GM19239 (cell line): ENCODE measurements around the gene SIL1.
"Not testable (repeated sequence)": the region's sequence is repeated elsewhere in the genome, so short reads cannot be mapped to it uniquely, and the experiment has no call there.

ENCODE experiments used
- DNase-seq: peaks from one replicate; pipeline ENCODE4 v3.0.0; 2011; ENCODE audit warnings: low spot score; ENCODE audit not compliant: insufficient read length
- FAIRE-seq: peaks from 2 replicates; lab custom pipeline; 2011; peaks lifted over from hg19 to GRCh38; lab: Jason Lieb, UNC

SIL1 gene

GRCh38 chr5:139197710-139198669 is at the start of gene SIL1:
Gene SIL1, minus strand, starts transcription at chr5:139198368. Its CDS starts 70,525 bp downstream, at chr5:139127843.
- DNase-seq (peak; percentile 94), FAIRE-seq (peak; percentile 95)

DNA sequence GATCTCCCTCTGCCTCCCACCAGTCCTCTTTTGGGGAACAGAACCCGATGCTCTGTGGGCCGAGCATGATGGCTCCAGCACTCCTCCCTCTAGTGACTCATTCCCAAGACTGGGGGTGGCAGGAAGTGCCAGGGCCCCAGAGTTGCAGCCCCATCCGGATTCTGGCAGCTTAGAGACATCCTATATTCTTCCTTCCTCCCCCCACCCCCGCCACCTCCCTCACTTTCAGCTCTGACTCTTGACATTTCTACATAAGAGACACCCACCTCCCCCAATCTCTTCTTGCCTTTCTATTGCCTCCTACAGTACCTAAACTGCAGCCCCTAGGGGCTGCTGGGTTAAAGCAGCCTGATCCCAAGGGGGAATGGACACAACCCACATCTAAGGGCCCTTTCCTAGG is 48.2 kb upstream of the SIL1 start:
- FAIRE-seq (no peak), DNase-seq (no peak)

DNA sequence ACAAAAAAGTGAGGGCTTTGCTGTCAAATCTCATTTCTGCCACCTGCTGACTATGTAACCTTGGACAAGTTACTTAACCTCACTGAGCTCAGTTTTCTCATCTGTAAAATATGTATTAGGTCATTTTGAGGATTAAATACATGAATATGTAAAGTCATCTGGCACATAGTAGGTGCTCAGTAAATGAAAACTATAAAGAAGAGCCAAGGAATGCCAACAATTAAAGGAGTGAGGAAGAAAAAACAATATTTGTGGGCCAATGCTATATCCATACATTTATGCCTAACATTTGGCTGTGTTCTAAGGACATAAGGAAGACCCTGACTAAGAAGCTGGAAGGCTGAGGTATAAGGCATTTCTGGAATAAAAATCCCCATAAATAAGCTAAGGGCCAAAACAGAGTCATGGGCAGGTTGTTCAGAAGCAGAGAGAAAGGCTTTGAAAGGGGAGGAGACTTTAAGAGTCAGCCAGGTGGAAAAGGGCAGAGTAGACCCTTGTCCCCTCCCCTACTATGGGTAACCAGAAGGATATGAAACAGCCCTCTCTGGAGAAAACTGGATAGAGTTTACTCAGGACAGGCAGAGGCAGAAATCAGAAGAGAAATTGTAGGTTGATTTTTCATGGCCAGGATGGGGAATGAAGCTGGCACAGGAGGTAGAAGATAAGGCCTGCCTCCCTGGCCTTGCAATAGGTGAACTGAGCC is 47.6 kb upstream of the SIL1 start:
- no peak for DNase-seq
- no peak for FAIRE-seq

DNA sequence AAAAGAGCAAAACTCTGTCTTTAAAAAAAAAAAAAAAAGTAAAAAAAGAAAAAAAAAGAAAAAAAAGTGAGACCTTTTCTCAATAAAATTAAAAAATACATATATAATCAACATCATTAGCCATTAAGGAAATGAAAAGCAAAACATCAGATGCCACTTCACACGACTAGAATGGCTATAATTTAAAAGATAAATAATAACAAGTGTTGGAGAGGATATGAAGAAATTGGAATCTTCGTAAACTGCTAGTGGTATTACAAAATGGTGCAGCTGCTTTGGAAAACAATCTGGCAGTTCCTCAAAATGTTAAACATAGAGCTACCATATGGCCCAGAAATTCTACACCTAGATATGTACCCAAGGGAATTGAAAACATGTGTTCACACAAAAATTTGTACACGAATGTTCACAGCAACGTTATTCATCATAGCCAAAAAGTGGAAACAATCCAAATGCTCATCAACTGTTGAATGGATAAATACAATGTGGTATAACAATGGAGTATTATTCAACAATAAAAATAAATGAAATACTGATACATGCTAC is 45.3 kb upstream of the SIL1 start:
- FAIRE-seq (no peak), DNase-seq (no peak)

GRCh38 chr5:139241139-139241538 is 43.0 kb upstream of the SIL1 start:
- FAIRE-seq (no peak), DNase-seq (no peak)

DNA sequence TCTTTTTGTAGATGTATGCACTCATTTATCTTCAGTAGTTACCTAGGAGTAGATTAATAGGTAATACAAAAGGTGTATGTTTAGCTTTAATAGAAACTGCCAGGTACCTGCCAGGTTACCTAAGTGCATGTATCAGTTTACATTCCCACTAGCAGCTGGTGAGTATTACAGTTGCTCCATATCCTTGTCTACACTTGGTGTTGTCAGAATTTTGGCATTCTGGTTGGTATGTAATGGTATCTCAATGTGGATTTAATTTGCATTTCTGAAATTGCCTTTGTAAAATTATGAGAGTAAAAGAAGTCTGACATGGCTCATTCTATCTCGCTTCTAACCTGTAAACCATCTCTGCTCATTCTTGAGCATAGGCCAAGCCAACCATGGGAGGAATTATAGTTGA is 38.3 kb upstream of the SIL1 start:
- no peak for DNase-seq
- no peak for FAIRE-seq

DNA sequence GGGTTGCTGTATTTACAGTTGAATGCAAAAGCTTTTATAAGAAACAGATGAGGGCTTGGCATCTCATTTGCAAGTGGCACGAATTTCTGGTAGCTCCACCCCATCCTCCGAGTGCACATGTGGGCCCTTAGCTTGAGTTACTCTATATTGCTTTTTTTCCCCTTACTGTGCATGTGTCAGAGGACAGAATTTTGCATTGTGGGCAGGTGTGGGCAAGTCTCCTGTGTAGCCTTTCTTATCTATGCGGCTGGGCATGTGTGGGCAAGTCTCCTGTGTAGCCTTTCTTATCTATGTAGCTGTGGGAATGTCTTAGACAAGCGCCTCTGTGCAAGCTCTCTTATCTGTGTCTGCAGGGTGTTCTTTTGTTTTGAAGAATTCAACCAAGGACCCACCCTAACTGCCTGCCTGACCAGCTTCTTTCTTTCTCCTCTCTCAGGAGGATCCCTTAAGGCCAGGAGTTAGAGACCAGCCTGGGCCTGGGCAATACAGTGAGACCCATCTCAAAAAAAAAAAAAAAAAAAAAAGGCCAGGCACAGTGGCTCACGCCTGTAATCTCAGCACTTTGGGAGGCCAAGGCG is 34.1 kb upstream of the SIL1 start:
- FAIRE-seq (no peak), DNase-seq (no peak)

DNA sequence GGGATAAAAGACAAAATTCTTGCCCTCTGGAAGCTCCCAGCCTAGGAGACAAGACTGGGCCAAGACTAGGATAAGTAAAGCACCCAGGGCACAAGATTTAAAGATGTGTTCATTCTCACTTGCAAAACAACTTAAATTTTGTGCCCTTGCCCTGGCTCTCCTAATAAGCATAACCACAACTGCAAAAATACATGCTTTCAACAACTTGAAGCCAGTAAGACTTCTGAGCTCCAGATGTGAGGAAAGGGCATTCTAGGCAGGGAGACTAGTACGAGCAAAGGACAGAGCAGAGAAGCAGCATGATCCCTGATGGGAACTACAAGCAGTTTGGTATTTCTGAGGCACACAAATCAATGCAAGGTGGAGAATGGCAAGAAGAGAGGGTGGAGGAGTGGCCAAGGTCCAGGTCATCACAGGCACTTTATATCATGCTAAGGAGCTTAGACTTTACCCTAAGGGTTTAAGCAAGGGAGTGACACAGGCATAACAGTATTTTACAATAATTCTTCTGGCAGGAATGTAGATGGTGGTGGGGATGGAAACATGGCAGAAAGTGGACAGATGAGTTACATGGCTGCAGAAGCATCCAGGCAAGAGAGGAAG is 30.1 kb upstream of the SIL1 start:
- FAIRE-seq (no peak), DNase-seq (no peak)

DNA sequence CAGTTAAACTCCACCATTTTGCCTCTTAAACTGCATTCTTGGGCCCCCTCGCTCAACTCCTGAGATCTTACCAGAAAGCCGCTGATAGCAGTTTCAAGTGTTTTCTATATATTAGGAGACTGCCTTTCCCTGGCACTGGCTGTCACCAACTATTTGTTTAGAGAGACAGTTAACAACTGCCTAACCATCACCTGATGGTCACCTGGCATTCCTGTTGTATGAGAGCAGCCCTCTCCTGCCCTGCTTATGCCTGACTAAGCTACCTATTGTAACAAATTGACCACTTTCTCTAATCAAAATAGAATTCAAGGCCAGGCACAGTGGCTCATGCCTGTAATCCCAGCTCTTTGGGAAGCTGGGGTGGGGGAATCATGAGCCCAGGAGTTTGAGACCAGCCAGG is 28.0 kb upstream of the SIL1 start:
- DNase-seq, result no peak
- no peak for FAIRE-seq

DNA sequence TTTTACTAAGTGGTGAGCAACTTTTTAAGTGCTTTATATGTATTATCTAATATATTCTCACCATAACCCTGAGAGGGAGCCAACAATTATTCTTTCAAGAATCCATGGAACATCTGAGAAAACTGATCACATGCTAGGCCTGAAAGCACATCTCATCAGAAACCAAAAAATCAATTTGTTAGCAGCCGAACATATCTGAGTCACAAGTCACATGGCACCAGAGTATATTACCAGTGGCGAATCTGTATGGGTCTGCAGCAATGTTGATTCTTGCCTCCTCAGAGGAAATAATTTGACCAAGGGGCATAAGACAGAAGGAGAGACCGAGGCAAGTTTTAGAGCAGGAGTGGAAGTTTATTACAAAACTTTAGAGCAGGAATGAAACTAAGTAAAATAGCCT is 25.3 kb upstream of the SIL1 start:
- no peak for FAIRE-seq
- DNase-seq, result no peak

DNA sequence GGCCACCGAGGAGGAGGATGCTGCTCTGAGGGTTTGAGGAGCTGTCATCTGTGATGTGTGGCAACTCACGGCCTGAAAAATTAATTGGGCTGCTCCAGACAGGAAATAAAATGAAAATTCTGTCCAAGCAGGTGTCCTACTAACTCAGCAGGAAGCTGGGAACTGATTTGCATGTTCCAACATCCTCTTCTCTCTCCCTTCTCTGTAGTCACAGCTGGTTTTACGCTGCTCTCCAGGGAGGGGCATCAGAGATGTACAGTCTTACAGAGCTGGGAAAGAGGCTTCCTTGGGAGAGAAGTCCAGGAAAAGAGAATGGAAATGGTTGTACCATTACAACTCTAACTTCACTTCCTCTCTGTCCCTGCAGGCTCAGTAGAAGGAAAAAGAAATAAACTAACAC is 24.2 kb upstream of the SIL1 start:
- FAIRE-seq (no peak), DNase-seq (no peak)

DNA sequence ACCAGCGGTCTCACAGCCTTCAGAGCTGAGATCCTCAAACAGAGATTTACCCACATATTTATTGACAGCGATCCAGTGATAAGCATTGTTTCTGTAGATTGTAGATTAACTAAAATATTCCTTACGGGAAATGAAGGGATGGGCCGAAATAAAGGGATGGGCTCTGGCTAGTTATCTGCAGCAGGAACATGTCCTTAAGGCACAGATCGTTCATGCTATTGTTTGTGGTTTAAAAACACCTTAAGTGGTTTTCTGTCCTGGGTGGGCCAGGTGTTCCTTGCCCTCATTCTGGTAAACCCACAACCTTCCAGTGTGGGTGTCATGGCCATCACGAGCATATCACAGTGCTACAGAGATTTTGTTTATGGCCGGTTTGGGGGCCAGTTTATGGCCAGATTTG is 19.9 kb upstream of the SIL1 start:
- DNase-seq, FAIRE-seq: not testable (repeated sequence)

GRCh38 chr5:139215107-139215975 is 17.2 kb upstream of the SIL1 start:
- FAIRE-seq (no peak), DNase-seq (no peak)

DNA sequence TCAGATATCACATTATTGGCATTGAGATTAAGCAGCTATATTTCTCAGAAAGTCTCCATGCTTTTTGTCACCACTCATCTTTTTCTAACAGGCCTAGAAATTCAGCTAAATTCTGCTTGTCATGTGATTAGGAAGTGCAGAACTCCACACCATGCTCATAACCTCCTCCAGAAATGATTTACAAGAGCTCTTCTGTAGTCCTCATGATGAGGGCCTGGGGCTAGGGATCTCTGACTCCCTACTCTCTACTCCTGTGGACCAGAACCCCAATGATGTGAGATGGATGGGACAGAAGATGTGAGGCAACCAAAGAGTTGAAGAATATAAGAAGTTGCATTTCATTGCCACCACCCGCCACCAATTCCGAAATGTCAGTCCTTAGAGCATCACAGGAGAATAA is 16.5 kb upstream of the SIL1 start:
- FAIRE-seq (no peak), DNase-seq (no peak)

DNA sequence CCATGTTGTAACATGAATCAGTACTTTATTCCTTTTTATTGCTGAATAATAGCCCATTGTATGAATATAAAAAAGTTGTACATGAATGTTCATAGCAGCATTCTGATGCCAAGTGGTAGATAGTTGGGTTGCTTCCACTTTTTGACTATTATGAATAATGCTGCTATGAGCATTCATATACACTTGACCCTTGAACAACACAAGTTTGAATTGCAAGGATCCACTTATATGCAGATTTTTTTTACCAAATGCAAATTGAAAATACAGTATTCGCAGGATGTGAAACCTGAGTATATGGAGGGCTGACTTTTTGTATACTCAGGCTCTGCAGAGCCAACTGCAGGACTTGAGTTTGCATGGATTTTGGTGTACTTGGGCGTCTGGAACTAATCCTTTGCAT is 14.7 kb upstream of the SIL1 start:
- DNase-seq (no peak), FAIRE-seq (no peak)

GRCh38 chr5:139212486-139212885 is 14.3 kb upstream of the SIL1 start:
- no peak for DNase-seq
- no peak for FAIRE-seq

DNA sequence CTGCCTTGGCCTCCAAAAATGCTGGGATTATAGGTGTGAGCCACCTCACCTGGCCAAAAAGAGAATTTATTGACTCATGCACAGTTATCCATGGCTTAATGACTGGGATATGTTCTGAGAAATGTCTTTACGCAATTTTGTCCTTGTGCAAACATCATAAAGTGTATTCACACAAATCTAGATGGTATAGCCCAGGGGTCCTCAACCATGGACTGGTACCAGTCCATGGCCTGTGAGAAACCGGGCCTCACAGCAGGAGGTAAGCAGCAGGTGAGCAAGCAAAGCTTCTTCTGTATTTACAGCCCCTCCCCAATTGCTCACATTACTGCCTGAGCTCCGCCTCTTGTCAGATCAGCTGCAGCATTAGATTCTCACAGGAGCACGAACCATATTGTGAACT is 12.4 kb upstream of the SIL1 start:
- FAIRE-seq (no peak), DNase-seq (no peak)

DNA sequence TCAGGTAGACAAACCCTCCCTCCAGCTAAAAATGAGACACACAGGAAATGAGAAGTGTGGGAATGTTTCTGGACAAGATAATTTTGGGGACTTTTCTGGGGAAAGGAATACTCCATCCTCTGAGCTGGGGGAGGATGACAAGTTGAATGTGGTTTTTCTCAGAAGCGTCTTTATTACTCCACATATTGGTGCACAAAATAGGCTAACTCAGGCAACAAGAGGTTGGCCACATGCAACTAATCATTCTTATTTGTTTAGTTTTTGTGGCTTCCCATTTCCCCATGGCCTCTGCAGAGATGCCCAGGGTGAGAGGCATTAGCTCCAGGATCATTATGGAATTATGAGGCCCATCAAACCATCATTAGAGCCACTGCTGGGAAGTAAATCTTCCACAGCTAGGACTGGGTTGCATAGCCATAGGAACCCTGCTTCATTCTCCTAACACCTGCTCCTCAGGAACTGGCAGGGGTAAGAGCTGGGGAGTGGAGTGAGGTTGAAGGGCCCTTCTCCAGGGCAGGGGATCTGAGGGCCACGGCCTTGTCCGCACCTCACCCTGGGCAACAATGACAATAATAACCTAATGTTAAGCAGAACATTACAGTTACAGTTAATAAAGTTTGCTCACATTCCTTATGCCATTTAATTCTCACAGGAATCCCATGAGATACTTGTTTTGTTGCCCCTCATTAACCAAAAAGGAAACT is 9.3 kb upstream of the SIL1 start:
- FAIRE-seq (no peak), DNase-seq (no peak)

- FAIRE-seq (no peak), DNase-seq (no peak)
Measured at GRCh38 chr5:139205586-139205985, 7.4 kb upstream of the SIL1 start.
